Measurements from ENCODE around the gene PDE4D.
"Not testable (repeated sequence)": the region's sequence is repeated elsewhere in the genome, so short reads cannot be mapped to it uniquely, and the experiment has no call there.

Gene PDE4D

DNA sequence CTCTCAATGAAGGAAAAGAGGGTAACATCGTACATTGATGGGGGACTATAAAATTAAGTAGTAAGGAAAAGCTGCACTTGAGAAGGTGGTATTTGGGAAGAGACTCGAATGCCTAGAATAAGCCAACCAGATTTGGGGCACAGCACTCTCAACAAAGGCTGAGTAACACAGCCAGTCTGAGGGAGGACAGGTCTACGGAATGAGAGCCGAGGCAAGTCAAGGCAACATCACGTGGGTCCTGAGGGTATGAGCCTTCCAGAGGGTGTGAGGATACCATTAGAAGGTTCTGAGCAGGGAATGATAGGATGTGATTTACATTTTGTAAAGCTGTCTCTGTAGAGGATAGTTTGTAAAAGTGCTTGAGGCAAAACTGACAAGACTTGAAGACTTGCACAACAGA, 876.6 kb downstream of the PDE4D start:
- no peak for DNase-seq

DNA sequence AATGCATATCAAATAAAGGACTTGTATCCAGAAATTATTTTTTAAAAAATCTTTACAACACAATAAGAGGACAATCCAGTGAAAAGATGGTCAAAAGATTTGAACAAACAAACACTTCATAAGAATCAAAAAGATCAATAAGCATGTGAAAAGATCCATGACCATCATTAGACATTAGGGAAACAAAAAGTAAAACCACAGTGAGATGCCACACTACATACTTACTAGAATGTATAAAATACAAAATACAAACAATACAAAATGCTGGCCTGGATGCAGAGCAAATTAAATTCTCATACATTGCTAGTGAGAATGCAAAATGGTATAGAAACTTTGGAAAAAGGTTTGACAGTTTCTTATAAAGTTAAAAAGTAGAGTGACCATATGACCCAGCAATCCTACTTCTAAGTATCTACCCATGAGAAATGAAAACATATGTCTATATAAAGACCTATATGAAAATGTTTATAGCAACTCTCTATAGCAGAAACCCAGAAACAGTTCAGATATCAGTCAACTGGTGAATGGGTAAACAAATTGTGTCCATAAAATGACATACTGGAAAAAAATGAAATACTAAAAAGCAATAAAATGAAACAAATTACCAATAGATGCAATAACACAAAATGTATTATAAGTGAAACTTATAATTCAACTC, 884.6 kb downstream of the PDE4D start:
- no peak for DNase-seq

DNA sequence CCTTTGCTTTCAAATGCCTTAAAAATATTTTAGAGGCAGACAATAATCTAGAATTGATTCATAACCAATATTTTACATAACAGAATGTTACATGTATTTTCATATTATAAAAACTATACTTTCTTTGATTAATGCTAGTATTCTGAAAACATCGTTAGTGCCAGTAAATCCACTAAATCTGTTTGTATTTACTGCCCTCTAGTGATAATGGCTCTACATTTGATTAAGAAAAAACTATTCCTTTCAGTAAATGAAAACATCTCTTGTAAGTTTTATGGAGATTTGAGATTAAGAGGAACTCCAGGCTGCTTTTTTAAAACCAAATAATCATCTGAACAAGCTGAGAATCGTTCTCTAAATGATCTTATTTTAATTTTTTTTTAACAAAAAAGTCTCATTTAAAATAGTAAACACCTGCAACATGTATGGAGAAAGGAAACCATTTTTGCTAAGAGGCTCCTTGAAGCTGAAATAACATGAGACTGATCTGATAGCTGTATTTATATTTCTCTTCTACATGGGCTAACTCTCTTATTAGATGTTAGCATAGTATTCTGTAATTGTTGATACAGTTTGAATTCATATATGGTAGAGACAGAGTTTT, 886.0 kb downstream of the PDE4D start:
- no peak for DNase-seq

DNA sequence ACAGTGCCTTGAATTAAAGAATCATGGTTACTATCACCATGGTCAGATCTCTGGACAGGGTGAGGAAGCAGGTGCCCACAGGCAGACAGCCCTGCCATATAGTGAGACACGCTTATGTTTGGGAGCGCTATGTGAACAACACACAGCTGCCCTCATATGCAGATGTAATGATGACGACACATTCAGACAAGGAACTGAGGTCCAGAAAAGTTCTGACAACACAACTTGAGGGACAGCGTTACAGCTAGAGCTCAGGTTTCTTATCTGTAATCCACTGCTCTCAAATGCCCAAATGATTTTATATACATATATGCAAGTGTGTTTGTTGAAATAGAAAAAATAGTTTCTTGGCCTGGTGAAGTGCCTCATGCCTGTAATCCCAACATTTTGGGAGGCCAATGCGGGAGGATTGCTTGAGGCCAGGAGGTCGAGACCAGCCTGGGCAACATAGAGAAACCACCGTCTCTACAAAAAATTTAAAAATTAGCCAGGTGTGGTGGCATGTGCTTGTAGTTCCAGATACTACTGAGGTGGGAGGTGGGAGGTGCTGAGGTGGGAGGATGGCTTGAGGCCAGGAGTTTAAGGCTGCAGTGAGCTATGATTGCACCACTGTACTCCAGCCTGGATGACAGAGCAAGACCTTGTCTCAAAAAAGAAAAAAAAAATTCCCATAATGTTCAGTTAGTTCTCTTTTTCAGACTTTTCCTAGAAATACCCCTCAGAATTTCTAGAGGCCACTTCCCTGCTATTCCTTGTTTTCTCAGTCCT, 887.4 kb downstream of the PDE4D start:
- no peak for DNase-seq

DNA sequence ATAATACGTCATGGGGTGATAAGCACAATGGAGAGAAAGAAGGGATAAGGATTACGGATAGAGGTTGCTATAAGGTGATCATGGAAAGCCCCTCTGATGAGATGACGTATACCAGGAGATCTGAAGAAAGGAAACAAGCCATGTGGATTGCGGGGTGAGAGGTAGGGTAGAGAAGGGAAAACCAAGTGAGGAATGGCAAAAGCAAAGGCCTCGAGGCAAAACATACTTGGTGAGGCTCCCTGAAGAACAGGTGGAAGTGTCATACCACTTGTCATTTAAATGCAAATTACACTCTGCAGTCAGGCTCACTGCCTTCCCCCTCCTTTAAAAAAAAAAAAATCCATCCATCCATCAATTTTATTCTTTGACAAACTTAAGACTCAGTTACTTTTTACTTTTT, 889.9 kb downstream of the PDE4D start:
- DNase-seq: no peak

DNA sequence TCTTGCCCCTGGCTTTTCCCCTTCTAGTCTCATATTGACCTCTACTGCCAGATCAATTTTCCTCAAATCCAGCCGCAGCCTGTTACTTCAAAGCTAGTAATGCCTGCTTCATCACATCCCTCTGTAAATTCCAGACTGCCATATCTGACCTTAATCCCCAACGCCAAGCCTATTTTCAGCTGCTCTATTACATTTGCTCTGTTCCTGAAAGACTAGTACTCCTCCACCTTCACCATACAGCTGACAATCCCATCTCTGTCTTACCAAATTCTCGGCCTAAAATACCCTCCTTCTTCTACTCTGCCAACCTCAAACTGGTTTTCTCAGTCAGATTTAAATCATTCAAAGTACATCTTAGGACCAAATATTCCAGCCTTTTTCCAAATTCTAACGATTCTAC, 890.4 kb downstream of the PDE4D start:
- DNase-seq: no peak

DNA sequence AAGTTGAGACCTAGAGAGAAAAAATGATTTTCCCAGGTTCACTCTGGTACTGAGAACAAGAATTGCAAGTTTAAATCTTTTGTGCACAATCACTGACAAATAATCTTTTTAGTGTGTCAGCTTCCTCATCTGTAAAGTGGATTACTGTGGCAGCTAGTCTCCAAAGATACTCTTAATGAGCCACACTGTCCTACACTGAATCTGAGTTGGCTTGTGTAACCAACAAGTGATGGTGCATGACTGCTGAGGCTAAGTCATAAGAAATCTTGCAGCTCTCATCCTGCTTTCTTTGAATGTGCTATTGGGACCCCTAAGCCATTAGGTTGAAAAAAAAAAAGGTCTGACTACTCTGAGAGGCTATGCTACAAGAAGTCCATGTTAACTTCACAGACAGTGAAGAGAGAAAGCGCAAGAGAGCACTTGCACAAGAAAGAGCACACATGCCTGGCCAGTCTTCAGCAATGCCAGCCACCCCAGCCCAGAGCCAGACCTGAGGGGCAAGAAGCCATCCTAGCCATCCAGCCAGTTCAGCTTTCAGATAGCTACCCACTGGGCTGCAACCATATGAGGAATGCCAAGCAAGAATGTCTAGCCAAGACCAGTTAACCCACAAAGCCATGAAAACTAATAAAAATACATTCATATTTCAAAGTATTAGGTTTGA, 891.2 kb downstream of the PDE4D start:
- no peak for DNase-seq

DNA sequence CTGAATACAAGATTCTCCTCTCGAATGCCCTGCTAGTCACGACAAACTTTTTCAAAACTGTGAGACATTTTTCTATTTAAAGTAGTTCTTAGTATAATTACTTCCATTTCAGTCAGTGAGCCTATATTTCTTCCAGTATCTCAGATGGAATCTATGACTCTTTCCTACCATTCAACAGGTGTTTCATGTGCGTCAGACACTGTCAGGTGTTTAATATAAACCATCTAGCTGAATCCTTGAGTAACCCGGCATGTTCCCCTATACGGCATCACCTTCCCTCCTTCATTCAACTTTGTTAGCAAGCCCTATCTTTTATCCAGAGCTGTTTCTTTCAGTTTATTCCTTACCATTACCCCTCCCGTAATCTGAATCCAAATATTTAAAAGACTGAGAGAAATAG, 891.8 kb downstream of the PDE4D start:
- no peak for DNase-seq

DNA sequence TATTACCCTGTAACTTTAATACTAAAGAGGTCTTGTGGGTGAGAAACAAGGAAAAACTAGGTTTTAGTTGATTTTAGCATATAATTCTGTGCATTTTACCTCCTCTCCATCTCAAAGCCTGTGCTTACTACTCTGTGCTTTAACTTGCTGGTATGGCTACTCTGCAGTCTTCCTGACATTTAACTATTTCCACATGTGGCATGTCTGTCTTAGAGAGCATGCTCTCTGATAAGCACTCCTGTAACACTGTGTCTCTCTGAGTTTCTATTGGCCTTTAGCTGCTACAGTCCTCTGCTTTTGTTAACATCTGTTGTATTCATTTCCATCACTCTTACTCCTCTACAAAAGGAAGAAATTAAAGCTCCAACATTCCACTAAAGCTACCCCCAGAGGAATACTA, 892.4 kb downstream of the PDE4D start:
- DNase-seq: no peak

DNA sequence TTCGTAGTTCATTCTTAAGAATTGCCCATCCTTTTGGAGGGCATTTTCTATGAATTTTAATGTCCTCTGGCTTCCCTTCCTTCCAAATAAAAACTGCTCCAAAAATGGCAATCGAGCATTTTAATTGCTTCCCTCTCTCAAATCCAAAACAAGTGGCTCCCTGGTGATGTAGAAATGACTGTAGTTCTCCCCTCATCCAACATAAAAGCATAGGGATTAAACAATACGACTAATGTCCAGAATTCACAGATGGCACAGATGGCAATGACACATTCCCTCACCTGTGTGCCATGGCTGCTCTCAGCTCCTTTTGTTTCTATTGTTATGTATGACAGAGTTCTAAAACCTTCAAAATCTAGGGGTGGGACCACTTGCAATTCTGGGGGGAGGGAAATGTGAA, 893.3 kb downstream of the PDE4D start:
- DNase-seq: no peak

DNA sequence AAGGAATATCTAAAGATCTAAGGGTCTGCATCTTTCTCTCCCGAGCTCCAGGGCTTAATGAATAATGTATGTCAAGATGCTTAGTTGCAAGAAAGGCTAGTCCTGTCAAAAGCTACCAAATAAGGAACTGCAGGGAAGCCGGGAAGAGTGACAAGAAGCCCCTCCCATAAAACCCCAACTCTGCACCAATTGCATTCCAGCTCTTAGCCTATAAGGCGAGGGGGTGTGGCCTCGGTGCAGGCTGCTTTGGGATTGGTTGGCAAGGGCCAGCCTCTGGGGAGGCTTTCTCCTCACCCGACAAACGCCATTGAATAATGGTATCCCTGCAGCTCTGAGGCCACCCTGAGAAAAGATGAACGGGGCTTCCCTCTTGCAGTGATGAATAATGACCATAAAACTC, 893.7 kb downstream of the PDE4D start:
- no peak for DNase-seq

DNA sequence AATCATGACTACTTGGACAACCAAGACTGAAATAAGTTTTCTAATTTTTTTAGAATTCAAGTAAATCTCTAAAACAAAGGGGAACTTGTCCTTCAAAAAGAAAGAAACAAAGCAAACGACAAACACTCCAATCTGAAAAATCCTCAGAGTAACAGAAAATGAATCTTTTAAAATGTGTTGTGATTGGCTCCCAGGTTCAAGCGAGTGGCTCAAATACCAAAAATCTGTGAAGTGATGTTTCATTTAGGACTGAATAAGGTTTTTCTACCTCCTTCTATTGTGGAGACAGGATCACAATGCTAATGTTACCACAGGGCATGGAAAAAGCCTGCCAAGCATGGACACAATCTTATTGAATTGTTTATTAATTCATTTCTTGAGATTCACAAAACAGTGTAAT, 895.0 kb downstream of the PDE4D start:
- DNase-seq: no peak

DNA sequence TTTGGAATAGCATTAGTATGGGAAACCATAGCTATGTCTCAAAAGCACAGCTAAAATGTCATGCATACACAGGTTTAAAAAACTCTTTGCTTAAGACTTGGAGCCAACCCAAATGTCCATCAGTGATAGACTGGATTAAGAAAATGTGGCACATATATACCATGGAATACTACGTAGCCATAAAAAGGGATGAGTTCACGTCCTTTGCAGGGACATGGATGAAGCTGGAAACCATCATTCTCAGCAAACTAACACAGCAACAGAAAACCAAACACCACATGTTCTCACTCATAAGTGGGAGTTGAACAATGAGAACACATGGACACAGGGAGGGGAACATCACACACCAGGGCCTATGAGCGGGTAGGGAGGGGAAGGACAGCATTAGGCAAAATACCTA, 897.7 kb downstream of the PDE4D start:
- DNase-seq: not testable (repeated sequence)

DNA sequence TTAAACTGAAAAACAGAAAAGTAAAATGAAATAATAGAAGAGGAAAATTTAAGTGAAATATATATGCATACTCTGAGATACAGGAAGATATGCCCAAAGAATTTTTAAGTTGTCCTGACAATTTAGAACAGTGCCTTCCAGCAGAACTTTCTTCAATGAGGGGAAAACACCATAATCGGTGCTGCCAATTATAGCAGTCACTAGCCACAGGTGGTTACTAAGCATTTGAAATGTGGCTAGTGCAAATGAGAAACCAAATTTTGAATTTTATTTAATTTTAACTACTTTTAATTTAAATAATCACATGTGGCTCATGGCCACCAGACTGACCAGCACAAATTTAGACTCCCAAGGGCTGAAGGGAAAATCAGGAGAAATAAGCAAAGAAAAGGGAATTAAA, 900.1 kb downstream of the PDE4D start:
- no peak for DNase-seq

DNA sequence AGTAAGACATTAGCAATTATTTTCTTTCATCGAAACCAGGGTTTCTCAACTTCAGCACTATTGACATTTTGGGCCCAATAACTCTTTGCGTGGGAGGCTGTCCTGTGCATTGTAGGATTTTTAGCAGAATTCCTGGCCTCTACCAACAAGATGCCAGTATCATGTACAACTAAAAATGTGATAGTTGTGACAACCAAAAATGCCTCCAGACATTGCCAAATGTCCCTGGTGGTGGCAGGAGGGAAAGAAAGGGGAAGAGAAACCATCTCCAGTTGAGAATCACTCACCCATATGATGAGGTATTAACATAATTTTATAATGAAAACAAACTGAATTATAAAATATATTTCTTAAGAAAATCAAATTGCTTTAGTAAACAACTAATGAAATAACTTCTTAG, 904.6 kb downstream of the PDE4D start:
- no peak for DNase-seq

DNA sequence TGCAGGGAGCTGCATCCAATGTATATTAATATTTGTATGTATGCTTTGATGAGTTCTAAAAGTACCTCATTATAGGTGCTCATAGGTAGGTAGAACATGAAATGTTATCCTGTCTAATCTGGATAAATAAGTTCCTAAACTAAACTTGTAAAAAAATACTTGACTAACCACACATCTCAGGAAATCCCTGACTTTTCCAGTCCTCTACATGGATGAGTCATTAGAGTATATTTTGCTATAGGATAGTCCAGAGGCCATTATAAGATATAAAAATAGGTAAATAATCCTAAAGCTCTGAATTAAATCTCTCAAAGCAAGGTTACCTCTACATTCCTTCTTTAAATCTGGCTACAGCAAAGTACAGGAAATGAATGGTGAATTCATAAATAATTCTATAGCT, 906.3 kb downstream of the PDE4D start:
- DNase-seq: no peak

DNA sequence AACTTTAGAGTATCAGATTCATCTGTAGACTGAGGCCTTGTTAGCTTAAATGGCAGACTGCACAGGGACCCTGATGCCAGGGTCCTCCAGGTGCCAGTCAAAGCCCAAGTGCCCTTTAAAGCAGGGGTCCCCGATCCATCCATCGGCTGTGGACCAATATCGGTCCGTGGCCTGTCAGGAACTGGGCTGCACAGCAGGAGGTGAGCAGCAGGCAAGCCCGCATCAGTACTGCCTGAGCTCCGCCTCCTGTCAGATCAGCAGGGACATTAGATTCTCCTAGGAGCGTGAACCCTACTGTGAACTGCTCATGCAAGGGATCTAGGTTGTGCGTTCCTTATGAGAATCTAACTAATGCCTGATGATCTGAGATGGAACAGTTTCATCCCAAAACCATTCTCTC, 907.2 kb downstream of the PDE4D start:
- DNase-seq: no peak

DNA sequence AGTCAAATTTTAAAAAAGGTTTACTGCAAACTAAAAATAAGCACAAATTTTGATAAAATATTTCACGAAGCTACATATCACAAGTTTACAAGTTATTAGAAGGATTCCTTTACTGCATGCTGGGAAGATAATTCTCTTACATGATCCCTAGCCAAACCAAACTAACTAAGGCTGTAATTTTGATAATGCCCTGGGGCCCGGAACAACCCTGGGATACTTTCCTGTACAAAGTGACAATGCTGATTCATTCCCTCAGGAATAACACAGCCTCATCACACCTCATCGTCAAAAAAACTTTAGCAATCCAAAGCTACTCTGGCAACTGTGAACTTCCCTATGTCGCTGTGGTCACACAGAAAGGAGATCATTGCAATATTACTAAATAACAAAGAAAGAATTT, 907.8 kb downstream of the PDE4D start:
- no peak for DNase-seq

DNA sequence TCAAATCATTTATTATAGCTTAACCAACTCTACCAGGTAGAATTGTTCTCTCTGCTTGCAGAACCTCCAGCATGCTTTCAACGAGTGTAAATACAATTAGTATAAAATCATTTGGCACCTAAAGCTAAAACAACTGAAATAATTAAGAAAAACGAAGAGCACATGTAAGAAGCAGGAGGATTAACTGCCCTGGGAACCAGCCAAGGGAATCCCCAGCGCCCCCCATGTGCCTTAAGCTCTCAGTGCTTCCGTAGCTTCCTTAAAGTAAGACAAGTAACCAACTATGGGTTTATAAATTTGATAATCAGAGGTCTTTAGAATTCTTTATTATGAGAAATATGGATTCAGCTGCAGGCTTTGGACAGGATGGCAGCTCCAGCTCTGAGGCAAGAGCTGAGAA, 908.2 kb downstream of the PDE4D start:
- no peak for DNase-seq

DNA sequence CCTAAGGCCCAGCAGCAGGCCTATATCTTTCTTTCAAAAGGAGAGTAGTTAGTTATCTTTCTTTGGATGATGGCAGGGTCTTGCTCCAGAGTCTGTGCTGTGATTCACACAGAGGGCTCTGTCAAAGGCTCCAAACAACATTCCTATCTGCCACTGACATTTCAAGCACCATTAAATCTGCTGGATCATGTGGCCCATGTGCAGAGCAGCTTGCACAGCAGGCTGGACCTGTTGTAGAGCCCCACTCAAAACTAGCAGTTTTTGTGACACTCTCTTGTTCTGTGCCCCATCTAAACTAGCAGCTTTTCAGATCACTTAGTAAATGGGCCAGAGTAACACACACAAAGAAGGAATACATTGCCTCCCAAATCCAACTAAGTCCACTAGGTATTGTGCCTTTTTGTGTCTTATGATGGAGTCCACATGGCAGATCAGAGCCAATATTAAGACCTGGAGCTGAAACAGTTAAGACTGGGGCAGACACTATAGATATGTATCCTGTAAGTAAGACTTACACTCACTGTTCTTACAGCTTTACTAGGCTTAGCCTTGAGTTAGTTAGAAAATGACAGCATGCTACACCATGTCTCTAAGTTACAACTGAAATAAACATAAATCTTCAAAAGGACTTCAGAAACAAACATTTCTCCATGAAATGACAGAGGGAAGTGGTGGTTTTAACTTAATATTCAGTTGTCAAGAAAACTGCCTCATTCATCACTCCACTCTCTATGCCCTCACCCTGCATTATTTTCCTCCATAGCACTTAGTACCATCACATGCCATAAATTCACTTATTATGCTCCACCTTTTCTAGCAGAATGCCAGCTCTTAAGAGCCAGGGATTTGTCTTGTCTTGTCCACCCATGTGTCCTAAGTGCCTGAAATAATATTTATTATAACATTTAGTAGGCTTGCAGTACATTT, 909.7 kb downstream of the PDE4D start:
- DNase-seq: no peak

DNA sequence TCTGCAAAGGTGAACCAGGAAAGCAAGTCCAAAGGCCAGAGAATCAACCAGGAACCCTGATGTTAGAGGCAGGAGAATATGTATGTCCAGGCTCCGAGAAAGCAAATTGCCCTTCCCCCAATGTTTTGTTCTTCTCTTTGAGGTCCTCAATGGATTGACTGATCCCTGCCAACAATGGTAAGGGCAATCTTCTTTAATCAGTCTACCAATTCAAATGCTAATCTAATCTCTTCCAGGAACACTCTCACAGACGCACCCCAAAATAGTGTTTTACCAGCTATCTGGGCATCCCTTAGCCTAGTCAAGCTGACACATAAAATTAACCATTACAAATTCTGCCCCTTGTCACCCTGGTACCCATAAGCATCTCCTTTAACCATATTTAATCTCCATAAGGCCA, 912.6 kb downstream of the PDE4D start:
- DNase-seq: no peak

DNA sequence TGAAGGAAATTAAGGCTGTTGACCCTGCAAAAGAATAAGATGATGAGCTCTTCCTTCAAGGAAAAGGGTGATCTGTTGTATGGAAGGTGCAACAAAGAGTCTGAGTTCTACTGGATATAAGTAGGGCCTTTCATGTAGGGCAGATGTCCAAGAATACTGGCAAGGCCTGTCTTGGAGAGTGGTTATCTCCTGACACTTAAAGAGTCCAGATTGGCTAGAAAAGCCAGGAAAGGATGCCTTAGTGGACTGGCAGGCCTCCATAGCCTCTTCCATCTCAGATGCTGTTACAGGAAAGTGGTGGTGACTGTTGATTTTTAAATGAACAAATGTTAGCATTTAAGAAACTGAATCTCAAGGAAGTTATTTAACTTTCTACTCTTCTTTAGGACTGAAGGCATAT, 914.4 kb downstream of the PDE4D start:
- DNase-seq: no peak

DNA sequence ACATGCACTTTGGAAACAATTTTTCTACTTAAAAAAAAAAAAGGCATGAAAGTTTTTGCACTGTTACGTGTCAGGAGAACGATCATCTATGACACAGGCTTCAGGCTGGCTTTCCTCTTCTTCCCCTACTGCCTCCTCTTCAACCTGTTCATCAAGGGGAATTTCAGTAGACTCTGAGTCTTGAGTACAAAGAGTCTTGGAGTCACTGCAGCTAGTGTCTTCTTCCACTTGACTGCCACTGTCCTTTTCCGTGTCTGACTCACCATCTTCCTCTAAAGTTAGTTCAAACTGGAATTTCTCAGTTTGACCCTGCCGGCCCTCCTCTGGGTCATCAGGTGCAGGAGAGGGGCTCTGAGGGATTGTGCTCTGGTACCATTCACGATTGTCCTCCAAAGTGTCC, 918.9 kb downstream of the PDE4D start:
- no peak for DNase-seq

Data from NCI-H748 treated with DMSO at 0.1 percent for 48 hours (cell line).